Uterus (tissue), 4 donors: ENCODE data around the gene CTTNBP2. TPM values are rescaled to one million over a fixed set of nuclear protein-coding genes. Genes with fewer than 3 reads are reported as not detected.

ENCODE experiments used
- DNase-seq, 2 donors: peaks; one replicate each; pipeline ENCODE4 v3.0.0-alpha.2; 2019 to 2020
- H3K27ac ChIP-seq, 2 donors: fragments of 200-600 bp; sonication (generic); 1 replicate in 1 of 2; 2 replicates in 1 of 2; pipeline ENCODE4 v1.5.1; 2016 to 2018
- H3K27me3 ChIP-seq, 2 donors: fragments of 200-600 bp; sonication (generic); one replicate each; pipeline ENCODE4 v1.5.1; 2018 to 2019; ENCODE audit warnings: control low read depth in 1 of 2
- H3K36me3 ChIP-seq, 2 donors: fragments of 200-600 bp; sonication (generic); one replicate each; pipeline ENCODE4 v1.5.1; 2019; ENCODE audit warnings: control low read depth in 1 of 2
- H3K4me1 ChIP-seq, 2 donors: fragments of 200-600 bp; sonication (generic); one replicate each; pipeline ENCODE4 v1.5.1; 2018 to 2019; ENCODE audit warnings: control low read depth in 1 of 2
- H3K4me3 ChIP-seq, 2 donors: fragments of 200-600 bp; sonication (generic); 1 replicate in 1 of 2; 2 replicates in 1 of 2; pipeline ENCODE4 v1.5.1; 2018 to 2019; ENCODE audit warnings: mild to moderate bottlenecking in 1 of 2
- H3K9me3 ChIP-seq, 2 donors: fragments of 200-600 bp; sonication (generic); one replicate each; pipeline ENCODE4 v1.5.1; 2019; ENCODE audit warnings: control low read depth in 1 of 2
- CTCF ChIP-seq, 4 experiments: fragments of 200-600 bp in 2 of 4; fragments of 450-650 bp in 2 of 4; sonication (generic) in 2 of 4; IDR thresholded peaks; one replicate each; pipeline ENCODE4 v1.5.1; 2016 to 2019; ENCODE audit warnings: antibody characterized with exemption in 4 of 4, mild to moderate bottlenecking in 2 of 4, moderate library complexity in 1 of 4
- POLR2A ChIP-seq, 2 donors: fragments of 450-650 bp; IDR thresholded peaks; one replicate each; pipeline ENCODE4 v1.6.1; 2016; ENCODE audit warnings: antibody characterized with exemption in 2 of 2, mild to moderate bottlenecking in 1 of 2, moderate library complexity in 1 of 2
- intact Hi-C: fragments of 100-400 bp; cut with DNase I; formaldehyde crosslinking; loops from one replicate; pipeline ENCODE4 v1.15.1; 2023; ENCODE audit warnings: low total_unique reads
- total RNA-seq, 4 donors: library from RNA; depleted of rRNA in 3 of 4; stranded (reverse); fragments of >200 nt in 3 of 4; gene quantifications; one replicate each; pipeline versions ENCODE4 v1.1.0 to v1.2.4, GENCODE V29; 2014 to 2023
- donor health status: DM: yes; HTN: yes; CAD: no.

CTTNBP2 gene
- total RNA-seq, 4 donors from 2014 or later: 16.4 to 87.9 (median 35.0) TPM

GRCh38 chr7:117767951-117768350 is 105.3 kb downstream of the CTTNBP2 start:
- Histone ChIP-seq H3K9me3 (no peaks in the 10 kb centered on the region), H3K36me3 (no peaks in the 10 kb centered on the region), H3K27me3 (no peaks in the 10 kb centered on the region), H3K4me1 (no peaks in the 10 kb centered on the region), H3K4me3 (no peak overlapping the region), H3K27ac (no peak overlapping the region)
- DNase-seq: no peak
- intact Hi-C loops: no loop called here
- no peak for TF ChIP-seq POLR2A (IDR thresholded peaks at IDR 0.05)
- TF ChIP-seq CTCF (IDR thresholded peaks at IDR 0.05): no peak

DNA sequence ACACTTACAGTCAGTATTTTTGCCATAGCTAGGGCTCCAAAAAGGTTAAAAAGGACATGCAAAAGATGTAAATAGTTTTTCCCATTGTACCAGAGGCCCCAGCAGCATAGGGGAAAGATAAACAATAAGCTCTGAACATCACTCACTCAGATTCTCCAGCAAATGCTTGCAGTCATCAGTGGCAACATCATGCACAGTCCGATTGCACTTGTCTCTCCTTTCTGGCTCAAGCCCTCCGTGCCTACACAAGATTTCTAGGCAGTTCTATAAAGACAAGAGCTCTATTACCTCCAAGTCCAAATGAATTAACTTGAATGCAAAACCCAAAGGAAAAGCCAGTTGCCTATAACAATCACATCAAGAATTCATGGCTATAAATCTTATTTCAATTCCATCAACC is 106.3 kb downstream of the CTTNBP2 start:
- no peak for TF ChIP-seq CTCF (IDR thresholded peaks at IDR 0.05)
- no peak for TF ChIP-seq POLR2A (IDR thresholded peaks at IDR 0.05)
- Histone ChIP-seq H3K9me3 (no peaks in the 10 kb centered on the region), H3K36me3 (no peaks in the 10 kb centered on the region), H3K27ac (no peak overlapping the region), H3K4me1 (no peaks in the 10 kb centered on the region), H3K4me3 (no peak overlapping the region), H3K27me3 (no peaks in the 10 kb centered on the region)
- DNase-seq: no peak
- intact Hi-C loops: no loop called here

GRCh38 chr7:117764031-117764430 is 109.2 kb downstream of the CTTNBP2 start:
- TF ChIP-seq POLR2A (IDR thresholded peaks at IDR 0.05) (no peak), CTCF (IDR thresholded peaks at IDR 0.05) (no peak)
- H3K36me3 ChIP-seq: no peaks in the 10 kb centered on the region
- H3K9me3 ChIP-seq: no peaks in the 10 kb centered on the region
- no peak overlapping the region for H3K4me3 ChIP-seq
- H3K27me3 ChIP-seq: no peaks in the 10 kb centered on the region
- H3K4me1 ChIP-seq: no peaks in the 10 kb centered on the region
- intact Hi-C loops: no loop called here
- no peak for DNase-seq
- no peak overlapping the region for H3K27ac ChIP-seq

- DNase-seq: no peak
- intact Hi-C loops: no loop called here
- H3K27me3 ChIP-seq: no peaks in the 10 kb centered on the region
- H3K27ac ChIP-seq: no peak overlapping the region
- H3K9me3 ChIP-seq: no peaks in the 10 kb centered on the region
- no peak overlapping the region for H3K4me3 ChIP-seq
- TF ChIP-seq POLR2A (IDR thresholded peaks at IDR 0.05) (no peak), CTCF (IDR thresholded peaks at IDR 0.05) (no peak)
- no peaks in the 10 kb centered on the region for H3K36me3 ChIP-seq
- H3K4me1 ChIP-seq: no peaks in the 10 kb centered on the region
Measured at GRCh38 chr7:117762055-117762454, 111.2 kb downstream of the CTTNBP2 start.

GRCh38 chr7:117759950-117760640 is 113.1 kb downstream of the CTTNBP2 start:
- H3K27me3 ChIP-seq: no peaks in the 10 kb centered on the region
- H3K4me1 ChIP-seq: no peaks in the 10 kb centered on the region
- no peak overlapping the region for H3K27ac ChIP-seq
- no peak for DNase-seq
- H3K4me3 ChIP-seq: no peak overlapping the region
- TF ChIP-seq CTCF (IDR thresholded peaks at IDR 0.05): no peak
- TF ChIP-seq POLR2A (IDR thresholded peaks at IDR 0.05): no peak
- intact Hi-C loops: no loop called here
- H3K36me3 ChIP-seq: no peaks in the 10 kb centered on the region
- H3K9me3 ChIP-seq: no peaks in the 10 kb centered on the region
